Keratinocyte (primary cell): ENCODE data around the gene TICRR.

Experiments used
- EZH2 ChIP-seq: IDR thresholded peaks from one replicate; pipeline ENCODE4 v1.6.1; 2012; ENCODE audit warnings: inconsistent platforms, mild to moderate bottlenecking, low read length, moderate library complexity
- TF ChIP-seq, protein P1 (sequence below), 3 experiments: IDR thresholded peaks in 1 of 3; conservative IDR thresholded peaks in 1 of 3; optimal IDR thresholded peaks in 1 of 3; 2 replicates in 2 of 3; 3 replicates in 1 of 3; pipeline versions ENCODE3 to v1.5.1; 2011; ENCODE audit warnings: low read length in 3 of 3, mild to moderate bottlenecking in 3 of 3, moderate library complexity in 2 of 3, control low read depth in 1 of 3, inconsistent platforms in 1 of 3; ENCODE audit not compliant: insufficient read depth in 2 of 3; ENCODE audit errors: extremely low read depth in 1 of 3

DNA sequence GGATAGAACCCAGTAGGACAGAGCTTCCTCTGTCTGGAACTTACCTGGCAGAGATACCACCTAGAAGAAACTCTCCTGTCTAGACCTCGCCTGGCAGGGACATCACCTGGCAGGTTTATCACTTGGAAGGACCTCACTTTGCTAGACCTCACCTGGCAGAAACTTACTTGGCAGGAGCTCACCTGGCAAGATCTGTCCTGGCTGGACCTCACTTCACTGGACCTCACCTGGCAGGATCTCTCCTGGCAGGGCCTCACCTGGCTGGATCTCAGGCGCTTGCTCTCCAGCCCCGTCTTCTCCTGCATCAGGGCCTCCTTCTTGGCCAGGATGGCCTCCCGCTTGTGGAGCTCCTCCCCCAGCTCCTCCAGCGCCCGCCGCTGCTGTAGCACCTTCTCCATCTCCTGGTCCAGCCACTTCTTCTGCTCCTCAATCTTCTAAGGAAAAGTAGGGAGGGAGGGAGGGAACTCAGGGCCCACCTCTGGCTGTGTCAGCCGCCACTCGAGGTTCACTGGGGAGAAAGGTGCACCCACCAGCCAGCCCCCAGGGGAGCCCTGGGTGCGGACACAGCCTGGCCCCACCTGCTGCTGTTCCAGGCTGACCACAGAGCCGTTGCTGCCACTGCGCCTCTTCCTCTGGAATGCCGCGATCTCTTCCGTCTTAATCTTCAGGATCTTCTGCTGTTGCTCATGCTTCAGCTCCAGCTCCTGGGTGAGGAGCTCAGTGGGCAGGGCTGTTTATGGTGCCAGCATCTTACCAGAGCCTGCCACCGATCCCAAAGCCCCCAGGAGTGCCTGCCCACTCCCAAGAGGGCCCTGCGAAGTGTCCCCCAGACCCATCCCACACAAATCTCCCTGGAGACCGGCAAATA, 57.5 kb downstream of the TICRR start:
- TF ChIP-seq EZH2 = no peak
- TF ChIP-seq, protein P1, sequence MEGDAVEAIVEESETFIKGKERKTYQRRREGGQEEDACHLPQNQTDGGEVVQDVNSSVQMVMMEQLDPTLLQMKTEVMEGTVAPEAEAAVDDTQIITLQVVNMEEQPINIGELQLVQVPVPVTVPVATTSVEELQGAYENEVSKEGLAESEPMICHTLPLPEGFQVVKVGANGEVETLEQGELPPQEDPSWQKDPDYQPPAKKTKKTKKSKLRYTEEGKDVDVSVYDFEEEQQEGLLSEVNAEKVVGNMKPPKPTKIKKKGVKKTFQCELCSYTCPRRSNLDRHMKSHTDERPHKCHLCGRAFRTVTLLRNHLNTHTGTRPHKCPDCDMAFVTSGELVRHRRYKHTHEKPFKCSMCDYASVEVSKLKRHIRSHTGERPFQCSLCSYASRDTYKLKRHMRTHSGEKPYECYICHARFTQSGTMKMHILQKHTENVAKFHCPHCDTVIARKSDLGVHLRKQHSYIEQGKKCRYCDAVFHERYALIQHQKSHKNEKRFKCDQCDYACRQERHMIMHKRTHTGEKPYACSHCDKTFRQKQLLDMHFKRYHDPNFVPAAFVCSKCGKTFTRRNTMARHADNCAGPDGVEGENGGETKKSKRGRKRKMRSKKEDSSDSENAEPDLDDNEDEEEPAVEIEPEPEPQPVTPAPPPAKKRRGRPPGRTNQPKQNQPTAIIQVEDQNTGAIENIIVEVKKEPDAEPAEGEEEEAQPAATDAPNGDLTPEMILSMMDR (optimal IDR thresholded peaks at IDR 0.05 in 1 of 3, IDR thresholded peaks at IDR 0.05 in 1 of 3, conservative IDR thresholded peaks at IDR 0.05 in 1 of 3; ENCODE audit: extremely low read depth in 1 of 3, insufficient read depth in 2 of 3, low read length in 3 of 3) = no peak
